Loucy (cell line): Measurements from ENCODE around the gene MKRN2.

ENCODE experiments used
- EZH2phosphoT487 ChIP-seq: fragments of 200-600 bp; IDR thresholded peaks from 2 replicates; pipeline ENCODE4 v1.6.1; 2018; ENCODE audit warnings: antibody characterized with exemption, mild to moderate bottlenecking, moderate library complexity, borderline replicate concordance
- TF ChIP-seq, protein P1 (sequence below): fragments of 200-600 bp; sonication (generic); conservative IDR thresholded peaks from 2 replicates; pipeline ENCODE4 v1.5.1; 2014; ENCODE audit warnings: mild to moderate bottlenecking, antibody characterized with exemption, low read length

DNA sequence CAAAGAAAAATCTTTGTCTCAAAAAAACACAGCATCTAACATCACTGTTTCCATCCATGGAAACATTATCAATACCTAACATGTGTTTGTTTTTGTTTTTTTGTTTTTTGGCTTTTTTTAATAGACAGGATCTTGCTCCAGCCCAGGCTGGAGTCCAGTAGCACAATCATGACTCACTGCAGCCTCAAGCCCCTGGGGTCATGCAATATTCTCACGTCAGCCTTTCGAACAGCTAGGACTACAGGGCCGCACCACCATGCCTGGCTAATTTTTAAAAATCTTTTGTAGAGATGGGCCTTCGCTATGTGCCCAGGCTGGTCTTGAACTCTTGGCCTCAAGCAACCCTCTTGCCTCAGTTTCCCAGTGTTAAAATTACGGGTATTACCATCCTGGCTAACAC lies 54.2 kb downstream of the MKRN2 start:
- TF ChIP-seq, protein P1, sequence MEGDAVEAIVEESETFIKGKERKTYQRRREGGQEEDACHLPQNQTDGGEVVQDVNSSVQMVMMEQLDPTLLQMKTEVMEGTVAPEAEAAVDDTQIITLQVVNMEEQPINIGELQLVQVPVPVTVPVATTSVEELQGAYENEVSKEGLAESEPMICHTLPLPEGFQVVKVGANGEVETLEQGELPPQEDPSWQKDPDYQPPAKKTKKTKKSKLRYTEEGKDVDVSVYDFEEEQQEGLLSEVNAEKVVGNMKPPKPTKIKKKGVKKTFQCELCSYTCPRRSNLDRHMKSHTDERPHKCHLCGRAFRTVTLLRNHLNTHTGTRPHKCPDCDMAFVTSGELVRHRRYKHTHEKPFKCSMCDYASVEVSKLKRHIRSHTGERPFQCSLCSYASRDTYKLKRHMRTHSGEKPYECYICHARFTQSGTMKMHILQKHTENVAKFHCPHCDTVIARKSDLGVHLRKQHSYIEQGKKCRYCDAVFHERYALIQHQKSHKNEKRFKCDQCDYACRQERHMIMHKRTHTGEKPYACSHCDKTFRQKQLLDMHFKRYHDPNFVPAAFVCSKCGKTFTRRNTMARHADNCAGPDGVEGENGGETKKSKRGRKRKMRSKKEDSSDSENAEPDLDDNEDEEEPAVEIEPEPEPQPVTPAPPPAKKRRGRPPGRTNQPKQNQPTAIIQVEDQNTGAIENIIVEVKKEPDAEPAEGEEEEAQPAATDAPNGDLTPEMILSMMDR = no peak
- TF ChIP-seq EZH2phosphoT487 = no peak
